K562 (cell line): ENCODE measurements around the gene TUBG2. TPM values are rescaled to one million over a fixed set of nuclear protein-coding genes. Genes with fewer than 3 reads are reported as not detected.

Experiments
- CREM ChIP-seq: IDR thresholded peaks from 2 replicates; pipeline ENCODE4 v1.6.1; 2014; ENCODE audit warnings: antibody characterized with exemption, low read depth
- CTBP1 ChIP-seq: fragments of 450-650 bp; IDR thresholded peaks from 2 replicates; pipeline ENCODE4 v1.6.1; 2016; ENCODE audit warnings: borderline replicate concordance
- MTA3 ChIP-seq: fragments of 450-650 bp; formaldehyde crosslinking; IDR thresholded peaks from 2 replicates; pipeline ENCODE4 v1.6.1; 2017; ENCODE audit warnings: mild to moderate bottlenecking, borderline replicate concordance
- PRMT5 ChIP-seq: sonication (generic); formaldehyde crosslinking; IDR thresholded peaks from 2 replicates; pipeline ENCODE4 v1.5.0; 2020; ENCODE audit warnings: missing genetic modification reagents
- TAF15 ChIP-seq: fragments of 200-400 bp; formaldehyde crosslinking; IDR thresholded peaks from 2 replicates; pipeline ENCODE4 v1.6.1; 2017; ENCODE audit warnings: mild to moderate bottlenecking, low read depth, low read length, moderate library complexity
- ZFX ChIP-seq: sonication (generic); formaldehyde crosslinking; IDR thresholded peaks from 2 replicates; pipeline ENCODE4 v1.8.0; 2022; ENCODE audit warnings: mild to moderate bottlenecking, missing genetic modification reagents, moderate library complexity
- ZNF589 ChIP-seq: fragments of 200-800 bp; sonication (Bioruptor generic); IDR thresholded peaks from 2 replicates; pipeline ENCODE4 v1.6.1; 2016; ENCODE audit warnings: low read depth, missing genetic modification characterization, missing compliant biosample characterization
- polyA plus RNA-seq, 8 experiments: library from polyadenylated mRNA; depleted of rRNA in 4 of 8; stranded (reverse) in 5 of 8; unstranded in 3 of 8; fragments of >200 nt; fragmentation: Nextera tagmentation in 2 of 8; fragmentation: Illumina TruSeq in 1 of 8; extraction: Ambion mirVana in 2 of 8; extraction: Trizol in 1 of 8; gene quantifications; 2 replicates each; pipeline versions ENCODE4 v1.2.1 to v1.2.3, GENCODE V29; 2011 to 2014; ENCODE audit warnings: inconsistent platforms in 1 of 8, missing spikeins in 1 of 8
- total RNA-seq, 7 experiments: library from RNA; depleted of rRNA in 6 of 7; stranded (reverse); fragments of >200 nt in 6 of 7; fragmentation: Illumina TruSeq in 2 of 7; extraction: Trizol in 2 of 7; gene quantifications; 2 replicates each; pipeline versions ENCODE4 v1.2.1 to v1.2.3, GENCODE V29; 2011 to 2021; ENCODE audit warnings: low replicate concordance in 1 of 7
- TF ChIP-seq, protein P1 (sequence below), 2 experiments: IDR thresholded peaks; 2 replicates each; pipeline ENCODE4 v1.6.1; 2012; ENCODE audit warnings: improper control_type of control experiment in 2 of 2, low read depth in 2 of 2, low read length in 2 of 2, borderline replicate concordance in 1 of 2
- TF ChIP-seq, protein P2 (sequence below): fragments of 200-800 bp; sonication (Bioruptor generic); IDR thresholded peaks from 2 replicates; pipeline ENCODE4 v1.6.1; 2017; ENCODE audit warnings: missing genetic modification characterization, missing compliant biosample characterization

Gene TUBG2
- total and polyA plus RNA-seq, 9 of the 15 experiments (the other 6 are each of a cell fraction or from before 2014, with no cell fraction given) = 0.09 to 0.80 (median 0.24) TPM; not detected in 2

DNA sequence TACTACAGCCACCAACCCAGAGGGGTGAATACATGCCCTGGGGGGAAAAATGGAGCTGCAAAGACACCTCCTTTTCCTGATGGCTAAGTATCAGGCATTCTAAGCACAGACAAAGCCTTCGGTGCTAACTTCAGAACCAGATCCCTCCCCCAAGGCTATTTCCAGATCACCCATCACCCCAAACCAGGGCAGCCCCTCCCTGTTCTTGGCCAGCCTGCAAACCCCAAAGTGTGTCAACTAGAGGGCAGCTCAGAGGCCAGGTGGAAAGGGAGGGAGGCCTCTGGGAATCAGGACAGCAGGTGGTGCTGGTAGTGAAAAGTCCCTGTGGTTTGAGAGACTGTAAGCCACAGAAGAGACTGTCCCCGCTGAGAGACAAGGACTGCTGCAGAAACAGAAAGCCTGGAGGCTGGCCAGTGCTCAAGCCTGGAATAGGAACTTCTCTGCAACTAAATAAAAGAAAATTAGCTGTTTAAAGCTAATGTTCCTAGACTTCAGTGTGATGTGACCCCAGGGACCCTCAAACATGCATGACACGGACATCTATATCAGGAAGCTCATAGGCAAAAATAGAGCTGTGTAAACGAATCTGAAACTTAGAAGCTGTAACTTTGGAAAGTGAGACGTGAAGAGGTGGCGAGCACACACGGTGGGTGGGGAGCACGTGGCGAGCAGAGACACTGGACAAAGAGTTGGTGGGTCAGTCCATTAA is 40.5 kb upstream of the TUBG2 start (continued):
- TF ChIP-seq ZFX (CRISPR knock-in tag) (0 out of 2 replicates have a peak, but pooled peaks have one; percentile 22), MTA3 (0 out of 2 replicates have a peak, but pooled peaks have one; percentile 26), PRMT5 (CRISPR knock-in tag) (no peak), ZNF589 (CRISPR knock-in tag) (no peak), CREM (0 out of 2 replicates have a peak, but pooled peaks have one; percentile 7), TAF15 (no peak), CTBP1 (peak; percentile 64)
- TF ChIP-seq, protein P1, sequence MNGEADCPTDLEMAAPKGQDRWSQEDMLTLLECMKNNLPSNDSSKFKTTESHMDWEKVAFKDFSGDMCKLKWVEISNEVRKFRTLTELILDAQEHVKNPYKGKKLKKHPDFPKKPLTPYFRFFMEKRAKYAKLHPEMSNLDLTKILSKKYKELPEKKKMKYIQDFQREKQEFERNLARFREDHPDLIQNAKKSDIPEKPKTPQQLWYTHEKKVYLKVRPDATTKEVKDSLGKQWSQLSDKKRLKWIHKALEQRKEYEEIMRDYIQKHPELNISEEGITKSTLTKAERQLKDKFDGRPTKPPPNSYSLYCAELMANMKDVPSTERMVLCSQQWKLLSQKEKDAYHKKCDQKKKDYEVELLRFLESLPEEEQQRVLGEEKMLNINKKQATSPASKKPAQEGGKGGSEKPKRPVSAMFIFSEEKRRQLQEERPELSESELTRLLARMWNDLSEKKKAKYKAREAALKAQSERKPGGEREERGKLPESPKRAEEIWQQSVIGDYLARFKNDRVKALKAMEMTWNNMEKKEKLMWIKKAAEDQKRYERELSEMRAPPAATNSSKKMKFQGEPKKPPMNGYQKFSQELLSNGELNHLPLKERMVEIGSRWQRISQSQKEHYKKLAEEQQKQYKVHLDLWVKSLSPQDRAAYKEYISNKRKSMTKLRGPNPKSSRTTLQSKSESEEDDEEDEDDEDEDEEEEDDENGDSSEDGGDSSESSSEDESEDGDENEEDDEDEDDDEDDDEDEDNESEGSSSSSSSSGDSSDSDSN (IDR thresholded peaks at IDR 0.05; ENCODE audit: borderline replicate concordance in 1 of 2, low read depth in 2 of 2, low read length in 2 of 2) = 0 out of 4 replicates have a peak, but pooled peaks of 1 of the 2 experiments have one; percentile 38
- TF ChIP-seq, protein P2, sequence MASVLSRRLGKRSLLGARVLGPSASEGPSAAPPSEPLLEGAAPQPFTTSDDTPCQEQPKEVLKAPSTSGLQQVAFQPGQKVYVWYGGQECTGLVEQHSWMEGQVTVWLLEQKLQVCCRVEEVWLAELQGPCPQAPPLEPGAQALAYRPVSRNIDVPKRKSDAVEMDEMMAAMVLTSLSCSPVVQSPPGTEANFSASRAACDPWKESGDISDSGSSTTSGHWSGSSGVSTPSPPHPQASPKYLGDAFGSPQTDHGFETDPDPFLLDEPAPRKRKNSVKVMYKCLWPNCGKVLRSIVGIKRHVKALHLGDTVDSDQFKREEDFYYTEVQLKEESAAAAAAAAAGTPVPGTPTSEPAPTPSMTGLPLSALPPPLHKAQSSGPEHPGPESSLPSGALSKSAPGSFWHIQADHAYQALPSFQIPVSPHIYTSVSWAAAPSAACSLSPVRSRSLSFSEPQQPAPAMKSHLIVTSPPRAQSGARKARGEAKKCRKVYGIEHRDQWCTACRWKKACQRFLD = peak; percentile 73; the same call in 1 of the 2 replicates
- TF ChIP-seq, all 486 proteins: peak for 32
